Loucy (cell line): ENCODE data around the gene ALMS1.

Experiments used
- EZH2phosphoT487 ChIP-seq: fragments of 200-600 bp; IDR thresholded peaks from 2 replicates; pipeline ENCODE4 v1.6.1; 2018; ENCODE audit warnings: antibody characterized with exemption, mild to moderate bottlenecking, moderate library complexity, borderline replicate concordance
- TF ChIP-seq, protein P1 (sequence below): fragments of 200-600 bp; sonication (generic); conservative IDR thresholded peaks from 2 replicates; pipeline ENCODE4 v1.5.1; 2014; ENCODE audit warnings: mild to moderate bottlenecking, antibody characterized with exemption, low read length

DNA sequence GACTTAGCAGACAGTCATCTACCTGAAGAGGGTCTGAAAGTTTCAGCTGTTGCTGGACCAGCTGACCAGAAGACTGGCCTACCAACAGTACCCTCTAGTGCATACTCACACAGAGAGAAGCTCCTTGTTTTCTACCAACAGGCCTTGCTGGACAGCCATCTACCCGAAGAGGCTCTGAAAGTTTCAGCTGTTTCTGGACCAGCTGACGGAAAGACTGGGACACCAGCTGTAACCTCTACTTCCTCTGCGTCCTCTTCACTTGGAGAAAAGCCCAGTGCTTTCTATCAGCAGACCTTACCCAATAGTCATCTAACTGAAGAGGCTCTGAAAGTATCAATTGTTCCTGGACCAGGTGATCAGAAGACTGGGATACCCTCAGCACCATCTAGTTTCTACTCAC lies 63.2 kb downstream of the ALMS1 start:
- TF ChIP-seq, protein P1, sequence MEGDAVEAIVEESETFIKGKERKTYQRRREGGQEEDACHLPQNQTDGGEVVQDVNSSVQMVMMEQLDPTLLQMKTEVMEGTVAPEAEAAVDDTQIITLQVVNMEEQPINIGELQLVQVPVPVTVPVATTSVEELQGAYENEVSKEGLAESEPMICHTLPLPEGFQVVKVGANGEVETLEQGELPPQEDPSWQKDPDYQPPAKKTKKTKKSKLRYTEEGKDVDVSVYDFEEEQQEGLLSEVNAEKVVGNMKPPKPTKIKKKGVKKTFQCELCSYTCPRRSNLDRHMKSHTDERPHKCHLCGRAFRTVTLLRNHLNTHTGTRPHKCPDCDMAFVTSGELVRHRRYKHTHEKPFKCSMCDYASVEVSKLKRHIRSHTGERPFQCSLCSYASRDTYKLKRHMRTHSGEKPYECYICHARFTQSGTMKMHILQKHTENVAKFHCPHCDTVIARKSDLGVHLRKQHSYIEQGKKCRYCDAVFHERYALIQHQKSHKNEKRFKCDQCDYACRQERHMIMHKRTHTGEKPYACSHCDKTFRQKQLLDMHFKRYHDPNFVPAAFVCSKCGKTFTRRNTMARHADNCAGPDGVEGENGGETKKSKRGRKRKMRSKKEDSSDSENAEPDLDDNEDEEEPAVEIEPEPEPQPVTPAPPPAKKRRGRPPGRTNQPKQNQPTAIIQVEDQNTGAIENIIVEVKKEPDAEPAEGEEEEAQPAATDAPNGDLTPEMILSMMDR, result no peak
- TF ChIP-seq EZH2phosphoT487, result no peak
